Stimulated activated CD8-positive, alpha-beta memory T cell treated with anti-CD3 and anti-CD28 coated beads, Interleukin-7, amount 100 ng/mL, for 24 hours (primary cell): ENCODE results near the gene DLGAP1.
"Not testable (repeated sequence)": the region's sequence is repeated elsewhere in the genome, so short reads cannot be mapped to it uniquely, and the experiment has no call there.

ENCODE experiments used
- DNase-seq: peaks from one replicate; pipeline ENCODE4 v3.0.0-alpha.2; 2020; ENCODE audit warnings: low read depth

The DLGAP1 gene

GRCh38 chr18:4287340-4287739, 167.8 kb downstream of the DLGAP1 start:
- DNase-seq = not testable (repeated sequence)

GRCh38 chr18:4286256-4286655, 168.9 kb downstream of the DLGAP1 start:
- DNase-seq = no peak

- DNase-seq = no peak
These were observed 169.6 kb downstream of the DLGAP1 start for GRCh38 chr18:4285525-4285924.

GRCh38 chr18:4284528-4284927, 170.6 kb downstream of the DLGAP1 start:
- DNase-seq = no peak

- DNase-seq = no peak
These were observed 171.3 kb downstream of the DLGAP1 start for GRCh38 chr18:4283746-4284291.

- no peak for DNase-seq
These were observed 172.2 kb downstream of the DLGAP1 start for GRCh38 chr18:4282954-4283353.

GRCh38 chr18:4276953-4277585, 178.0 kb downstream of the DLGAP1 start:
- no peak for DNase-seq

GRCh38 chr18:4271952-4272351, 183.2 kb downstream of the DLGAP1 start:
- DNase-seq = no peak

GRCh38 chr18:4270988-4271387, 184.1 kb downstream of the DLGAP1 start:
- DNase-seq = no peak

- DNase-seq = no peak
These were observed 185.1 kb downstream of the DLGAP1 start for GRCh38 chr18:4270016-4270415.

- no peak for DNase-seq
These were observed 187.5 kb downstream of the DLGAP1 start for GRCh38 chr18:4267641-4268040.

GRCh38 chr18:4264347-4264791, 190.7 kb downstream of the DLGAP1 start:
- no peak for DNase-seq

- DNase-seq = no peak
These were observed 195.0 kb downstream of the DLGAP1 start for GRCh38 chr18:4260107-4260506.

- no peak for DNase-seq
These were observed 198.2 kb downstream of the DLGAP1 start for GRCh38 chr18:4256766-4257417.

- DNase-seq = no peak
These were observed 200.3 kb downstream of the DLGAP1 start for GRCh38 chr18:4254840-4255239.

GRCh38 chr18:4252829-4253228, 202.3 kb downstream of the DLGAP1 start:
- DNase-seq = no peak

GRCh38 chr18:4251873-4252272, 203.2 kb downstream of the DLGAP1 start:
- no peak for DNase-seq

GRCh38 chr18:4251206-4251605, 203.9 kb downstream of the DLGAP1 start:
- DNase-seq = no peak

GRCh38 chr18:4250141-4250540, 205.0 kb downstream of the DLGAP1 start:
- DNase-seq = no peak

GRCh38 chr18:4248686-4249085, 206.4 kb downstream of the DLGAP1 start:
- no peak for DNase-seq

GRCh38 chr18:4246374-4246773, 208.7 kb downstream of the DLGAP1 start:
- DNase-seq = no peak

GRCh38 chr18:4245456-4245855, 209.7 kb downstream of the DLGAP1 start:
- no peak for DNase-seq

- DNase-seq = no peak
These were observed 212.5 kb downstream of the DLGAP1 start for GRCh38 chr18:4242431-4243161.
